Ectodermal cell (in vitro differentiated cells): ENCODE data around the gene C15orf39.

Source experiments
- H3K27ac ChIP-seq: 2 replicates; pipeline ENCODE4 v1.7.0; 2013; ENCODE audit warnings: mild to moderate bottlenecking, low read depth, low read length; ENCODE audit not compliant: insufficient read depth, poor library complexity, severe bottlenecking
- H3K27me3 ChIP-seq: 2 replicates; pipeline ENCODE4 v1.7.0; 2013; ENCODE audit warnings: mild to moderate bottlenecking, low read length; ENCODE audit not compliant: insufficient read depth, control insufficient read depth, poor library complexity, severe bottlenecking
- H3K36me3 ChIP-seq: one replicate; pipeline ENCODE4 v1.7.0; 2013; ENCODE audit warnings: low read length; ENCODE audit not compliant: control insufficient read depth, insufficient read depth
- H3K4me1 ChIP-seq: one replicate; pipeline ENCODE4 v1.7.0; 2013; ENCODE audit warnings: low read length; ENCODE audit not compliant: control insufficient read depth, insufficient read depth
- H3K4me3 ChIP-seq: 2 replicates; pipeline ENCODE4 v1.7.0; 2013; ENCODE audit warnings: low read depth, low read length, control low read depth; ENCODE audit not compliant: insufficient read depth
- H3K9me3 ChIP-seq: 2 replicates; pipeline ENCODE4 v1.7.0; 2013; ENCODE audit warnings: mild to moderate bottlenecking, low read length, moderate library complexity; ENCODE audit not compliant: control insufficient read depth
- WGBS, 2 experiments: methylation state at CpG; one replicate each; pipeline ENCODE4 v1.1.7; 2013; ENCODE audit warnings: missing lambda C conversion rate in 2 of 2; 5-methylcytosine and 5-hydroxymethylcytosine counted together

C15orf39 gene

DNA sequence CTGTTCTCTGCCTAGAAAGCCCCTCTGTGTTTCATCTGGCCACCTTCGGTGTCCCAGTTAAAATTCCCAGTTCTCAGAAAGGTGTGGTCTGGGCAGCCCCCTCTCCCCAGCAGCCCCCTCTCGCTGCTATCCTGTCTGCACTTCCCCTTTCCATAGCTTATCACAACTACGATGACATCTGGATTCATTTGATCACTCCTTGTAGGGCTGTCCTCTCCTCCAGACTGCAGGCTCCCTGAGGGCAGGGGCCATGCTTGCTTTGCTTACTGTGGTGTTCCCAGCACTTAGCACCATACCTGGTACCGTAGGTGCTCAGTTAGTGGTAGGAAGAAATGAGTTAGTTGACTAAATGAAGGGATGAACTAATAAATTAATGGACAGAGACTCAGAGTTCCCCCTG, 30.2 kb downstream of the C15orf39 start:
- H3K4me1 ChIP-seq: no peaks in the 10 kb centered on the region
- no peaks in the 10 kb centered on the region for H3K27me3 ChIP-seq
- 90 to 96% methylated on average over 4 of the region's 4 CpGs for WGBS, 2 experiments
- no peak overlapping the region for H3K4me3 ChIP-seq
- H3K27ac ChIP-seq: no peak overlapping the region
- no peaks in the 10 kb centered on the region for H3K36me3 ChIP-seq
- H3K9me3 ChIP-seq: no peaks in the 10 kb centered on the region

DNA sequence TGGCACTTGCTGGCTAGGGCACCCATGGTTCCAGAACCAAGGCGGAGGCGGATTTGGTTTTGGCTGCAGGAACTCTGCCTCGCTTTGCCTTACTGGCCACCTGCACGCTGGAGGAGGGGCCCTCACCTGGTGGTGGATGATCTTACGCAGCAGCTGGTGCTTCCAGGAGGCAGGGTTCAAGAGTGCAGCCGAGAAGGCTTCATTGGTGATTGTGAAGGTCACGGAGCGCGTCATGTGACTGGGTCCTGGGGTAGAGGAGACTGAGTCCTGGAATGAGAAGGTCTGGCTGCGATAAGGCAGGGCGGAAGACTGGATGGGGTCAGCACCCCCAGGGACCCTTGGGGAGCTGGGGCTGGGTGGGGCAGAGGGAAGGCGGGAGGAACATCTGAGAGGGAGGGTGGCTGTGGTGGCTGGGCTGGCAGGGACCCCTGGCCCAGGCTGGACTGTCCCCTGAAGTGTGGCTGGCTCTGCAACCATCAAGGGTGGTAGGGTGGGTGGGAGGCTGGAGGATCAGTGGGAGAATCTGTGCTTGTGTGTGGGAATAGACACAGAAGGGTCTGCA, 30.7 kb downstream of the C15orf39 start:
- no peaks in the 10 kb centered on the region for H3K27me3 ChIP-seq
- WGBS, 2 experiments: 94 to 96% methylated on average over 12 of the region's 12 CpGs

DNA sequence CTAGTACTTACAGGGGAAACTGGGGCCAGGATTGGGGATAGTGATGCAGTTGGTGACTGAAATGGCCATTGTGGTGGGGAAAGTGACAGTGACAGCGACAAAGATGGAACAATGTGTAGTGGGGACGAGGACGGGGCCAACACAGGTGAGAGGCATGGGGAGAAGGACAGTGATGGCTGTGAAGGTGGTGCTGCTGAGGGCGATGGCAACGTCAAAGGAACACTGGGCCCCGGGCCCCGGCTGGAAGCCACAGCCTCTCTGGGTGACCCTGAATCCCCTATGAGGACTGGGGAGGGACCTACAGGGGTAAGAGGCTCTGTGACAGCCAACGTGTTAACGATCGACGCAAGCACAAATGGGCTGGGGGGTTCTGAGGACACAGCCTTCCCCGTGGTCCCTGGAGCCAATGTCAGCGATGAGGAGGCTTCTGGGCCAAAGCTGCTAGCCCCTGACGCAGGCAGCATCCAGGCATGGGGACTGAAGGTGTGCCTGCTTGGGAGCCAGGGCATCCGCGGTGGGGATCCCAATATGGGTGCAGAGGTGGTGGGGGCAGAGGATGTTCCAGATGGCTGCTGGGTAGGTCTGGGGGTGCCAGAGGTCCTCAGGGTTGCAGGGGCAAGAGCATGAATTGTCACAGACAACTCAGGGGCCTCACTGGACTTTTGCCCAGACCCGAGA, 31.3 kb downstream of the C15orf39 start:
- WGBS, 2 experiments: 94 to 95% methylated on average over 17 of the region's 17 CpGs
- Histone ChIP-seq H3K4me3 (no peak overlapping the region), H3K27me3 (no peaks in the 10 kb centered on the region), H3K36me3 (no peaks in the 10 kb centered on the region), H3K4me1 (peaks cover 5% of the 10 kb centered on the region), H3K9me3 (no peaks in the 10 kb centered on the region), H3K27ac (no peak overlapping the region)

More for the DNA sequence above, 30.7 kb downstream of the C15orf39 start:
- no peaks in the 10 kb centered on the region for H3K36me3 ChIP-seq
- no peak overlapping the region for H3K27ac ChIP-seq
- no peak overlapping the region for H3K4me3 ChIP-seq
- H3K4me1 ChIP-seq: peaks cover under 1% of the 10 kb centered on the region
- H3K9me3 ChIP-seq: no peaks in the 10 kb centered on the region

DNA sequence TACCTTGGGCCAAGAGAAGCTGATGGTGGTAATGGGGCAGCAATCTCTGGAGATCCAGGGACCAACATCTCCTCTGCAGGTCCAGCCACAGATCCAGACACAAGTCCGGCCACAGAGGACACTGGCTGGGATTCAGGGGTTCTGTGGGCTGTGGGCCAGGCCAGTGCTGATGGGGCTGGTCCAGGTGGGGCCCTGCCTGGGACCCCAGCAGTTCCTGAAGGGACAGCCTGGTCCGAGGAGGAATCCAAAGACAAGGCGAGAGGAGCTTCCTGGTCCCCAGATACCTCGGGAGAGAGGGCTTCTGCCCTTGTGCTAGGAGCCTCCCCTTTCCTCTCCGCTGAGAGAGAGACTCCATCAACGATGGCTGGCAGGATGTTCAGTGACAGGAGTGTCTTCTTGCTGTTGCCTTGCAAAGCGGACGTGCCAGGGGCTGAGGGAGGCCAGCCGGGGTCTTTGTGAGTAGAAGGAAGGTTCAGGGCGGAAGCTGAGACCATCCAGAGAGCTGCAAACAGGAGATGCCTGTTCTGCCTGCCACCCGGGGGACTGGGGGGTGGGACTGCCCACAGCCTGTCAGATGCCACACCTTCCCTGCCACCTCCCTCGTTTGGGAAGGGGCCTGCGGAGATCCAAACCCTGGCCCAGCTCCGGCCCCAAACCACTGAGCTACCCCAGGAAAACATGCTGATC, 32.0 kb downstream of the C15orf39 start:
- H3K4me1 ChIP-seq: peaks cover 5% of the 10 kb centered on the region
- H3K27ac ChIP-seq: no peak overlapping the region
- H3K9me3 ChIP-seq: no peaks in the 10 kb centered on the region
- no peak overlapping the region for H3K4me3 ChIP-seq
- no peaks in the 10 kb centered on the region for H3K36me3 ChIP-seq
- WGBS, 2 experiments: 85 to 89% methylated on average over 14 of the region's 14 CpGs
- H3K27me3 ChIP-seq: no peaks in the 10 kb centered on the region

DNA sequence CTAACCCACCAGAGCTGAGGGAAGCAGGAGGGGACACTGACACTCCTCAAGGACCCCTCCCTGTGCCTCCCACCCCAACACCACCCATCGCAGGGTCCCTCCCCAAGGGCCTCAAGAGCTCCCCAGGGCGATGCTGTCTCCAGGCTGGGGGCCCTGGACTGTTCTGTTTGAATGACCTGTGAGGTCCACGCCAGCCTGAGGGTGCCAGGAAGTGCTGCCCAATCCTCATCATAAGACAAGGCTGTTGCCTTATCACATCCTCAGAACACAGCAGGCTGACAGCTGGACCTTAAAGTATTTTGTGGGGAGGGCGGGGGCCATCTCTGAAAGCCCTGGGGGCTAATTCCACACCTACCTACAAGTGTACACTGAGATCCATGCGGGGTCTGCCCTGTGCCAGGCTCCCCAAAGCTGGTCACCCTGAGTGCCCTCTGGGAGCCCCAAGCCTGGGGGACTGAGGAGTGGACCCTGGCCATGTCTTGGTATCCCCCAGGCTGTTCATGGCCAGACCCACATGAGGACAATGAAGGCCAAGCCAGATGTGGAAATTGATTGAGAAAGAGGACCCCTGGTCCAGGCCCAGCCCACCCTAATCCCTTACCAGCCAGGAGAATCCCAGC, 32.6 kb downstream of the C15orf39 start:
- Histone ChIP-seq H3K36me3 (no peaks in the 10 kb centered on the region), H3K27ac (no peak overlapping the region), H3K4me1 (peaks cover 5% of the 10 kb centered on the region), H3K9me3 (no peaks in the 10 kb centered on the region), H3K27me3 (no peaks in the 10 kb centered on the region), H3K4me3 (no peak overlapping the region)
- WGBS, 2 experiments: 87 to 91% methylated on average over 5 of the region's 5 CpGs

DNA sequence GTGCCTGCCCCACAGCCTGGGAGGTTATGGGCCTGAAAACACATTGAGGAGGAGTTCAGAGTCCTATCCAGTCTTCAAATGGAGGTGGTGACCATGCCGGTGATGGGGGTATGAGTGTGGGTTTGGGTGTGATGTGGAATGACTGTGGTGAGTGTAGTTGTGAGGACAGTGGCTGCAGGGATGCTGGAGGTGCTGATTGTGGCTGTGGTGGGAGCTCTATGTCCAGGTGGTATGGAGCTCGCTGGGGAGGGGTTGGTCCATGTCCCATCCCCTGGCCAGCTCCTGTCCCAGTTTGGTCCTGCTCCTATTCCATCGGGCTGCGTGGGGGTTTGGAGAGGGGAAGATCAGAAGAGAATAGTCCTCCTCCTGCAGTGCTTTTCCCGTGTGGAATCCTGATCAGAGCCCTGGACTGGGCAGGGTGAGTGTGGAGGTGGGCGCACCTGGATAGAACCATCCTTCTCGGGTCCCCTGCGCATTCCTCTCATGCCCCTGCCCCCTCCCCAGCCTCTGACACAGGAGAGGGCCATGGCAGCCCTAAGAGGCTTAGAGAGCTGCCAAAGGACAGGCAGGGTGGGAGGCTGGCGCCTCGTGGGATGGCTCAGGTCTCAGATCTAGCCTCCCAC, 33.5 kb downstream of the C15orf39 start:
- H3K27ac ChIP-seq: no peak overlapping the region
- H3K4me1 ChIP-seq: peaks cover 5% of the 10 kb centered on the region
- no peaks in the 10 kb centered on the region for H3K9me3 ChIP-seq
- no peak overlapping the region for H3K4me3 ChIP-seq
- no peaks in the 10 kb centered on the region for H3K27me3 ChIP-seq
- WGBS, 2 experiments: 89 to 90% methylated on average over 10 of the region's 10 CpGs
- H3K36me3 ChIP-seq: no peaks in the 10 kb centered on the region

DNA sequence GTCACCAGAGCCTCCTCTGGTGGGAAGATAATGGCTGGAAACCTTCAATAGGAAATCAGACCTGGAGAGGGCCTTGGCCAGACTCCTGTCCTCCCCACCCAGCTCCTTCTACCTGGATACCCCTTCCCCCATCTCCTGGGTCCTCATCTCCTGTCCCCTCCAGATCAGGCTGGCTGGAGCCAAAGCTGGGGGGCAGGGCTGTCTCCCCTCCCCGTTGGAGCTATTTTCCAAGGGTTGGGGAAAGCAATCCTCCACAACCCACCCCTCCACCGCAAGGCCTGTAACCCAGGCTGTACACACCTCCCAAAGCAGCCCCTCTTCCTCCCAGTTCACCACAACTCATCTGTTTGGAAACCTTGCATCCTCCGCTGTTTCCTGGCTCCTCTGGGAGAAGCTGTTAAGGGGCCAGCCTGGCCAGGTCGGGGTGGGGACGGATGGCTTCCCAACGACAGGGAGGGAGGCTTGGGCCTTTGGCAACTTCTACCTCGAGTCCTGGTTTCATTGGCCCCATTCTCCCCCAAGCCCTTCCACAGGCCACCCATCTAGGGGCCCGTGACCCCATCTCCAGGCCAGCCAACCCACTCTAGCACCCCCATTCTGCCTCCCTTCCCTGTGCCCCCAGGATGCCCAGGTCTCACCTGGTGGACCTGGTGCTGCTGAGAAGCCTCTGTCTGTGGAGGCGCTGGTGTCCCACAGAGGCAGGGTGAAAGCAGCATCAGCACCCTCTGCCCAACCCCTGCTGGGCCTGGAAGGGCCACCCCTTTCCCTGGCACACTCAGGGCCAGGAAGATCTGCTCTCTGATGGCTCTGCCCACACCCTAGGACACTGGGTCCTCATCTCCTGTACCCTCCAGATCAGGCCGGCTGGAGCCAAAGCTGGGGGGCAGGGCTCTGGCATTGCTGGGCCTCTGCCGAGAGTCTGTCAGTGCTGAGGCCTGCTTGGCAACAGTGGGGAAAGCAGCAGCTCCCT, 34.4 kb downstream of the C15orf39 start:
- WGBS, 2 experiments: 91 to 94% methylated on average over 11 of the region's 11 CpGs

DNA sequence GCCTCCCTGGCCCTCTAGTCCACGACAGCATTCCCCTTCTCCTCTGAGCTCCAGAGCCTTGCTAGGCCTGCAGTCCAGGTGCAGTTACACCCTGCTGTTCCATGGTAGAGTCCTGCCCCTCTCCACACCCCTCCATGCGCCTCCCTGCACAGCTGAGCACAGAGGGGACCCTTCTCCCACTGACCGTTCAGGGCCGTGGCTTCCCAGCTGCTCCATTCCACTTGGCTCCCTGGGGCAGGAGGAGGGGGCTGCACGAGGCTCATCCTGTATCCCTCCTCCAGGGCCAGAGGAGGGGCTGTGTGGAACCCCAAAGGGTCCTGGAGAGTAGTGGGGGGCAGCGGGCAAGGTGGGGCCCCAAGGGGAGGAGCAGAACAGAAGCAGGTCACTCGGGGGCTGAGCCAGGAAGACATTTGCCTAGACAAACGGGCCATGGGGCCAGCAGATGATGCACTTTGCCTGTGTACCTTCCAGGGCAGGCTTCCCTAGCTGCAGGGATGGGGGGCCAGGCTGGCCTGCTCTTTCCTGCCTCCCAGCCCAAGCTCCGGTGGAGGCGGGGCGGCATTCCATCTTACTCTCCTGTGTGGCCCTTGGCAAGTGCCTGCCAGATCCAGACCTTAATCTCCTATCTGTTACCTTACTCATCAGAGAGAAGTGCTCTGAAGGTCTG, 35.8 kb downstream of the C15orf39 start:
- no peaks in the 10 kb centered on the region for H3K9me3 ChIP-seq
- WGBS, 2 experiments: 81 to 85% methylated on average over 11 of the region's 11 CpGs
- peaks cover 5% of the 10 kb centered on the region for H3K4me1 ChIP-seq
- H3K27ac ChIP-seq: no peak overlapping the region
- H3K36me3 ChIP-seq: no peaks in the 10 kb centered on the region
- no peaks in the 10 kb centered on the region for H3K27me3 ChIP-seq
- no peak overlapping the region for H3K4me3 ChIP-seq

More for the DNA sequence above, 34.4 kb downstream of the C15orf39 start:
- no peaks in the 10 kb centered on the region for H3K36me3 ChIP-seq
- no peaks in the 10 kb centered on the region for H3K27me3 ChIP-seq
- H3K4me3 ChIP-seq: no peak overlapping the region
- H3K27ac ChIP-seq: no peak overlapping the region
- H3K9me3 ChIP-seq: no peaks in the 10 kb centered on the region
- H3K4me1 ChIP-seq: peaks cover 5% of the 10 kb centered on the region

DNA sequence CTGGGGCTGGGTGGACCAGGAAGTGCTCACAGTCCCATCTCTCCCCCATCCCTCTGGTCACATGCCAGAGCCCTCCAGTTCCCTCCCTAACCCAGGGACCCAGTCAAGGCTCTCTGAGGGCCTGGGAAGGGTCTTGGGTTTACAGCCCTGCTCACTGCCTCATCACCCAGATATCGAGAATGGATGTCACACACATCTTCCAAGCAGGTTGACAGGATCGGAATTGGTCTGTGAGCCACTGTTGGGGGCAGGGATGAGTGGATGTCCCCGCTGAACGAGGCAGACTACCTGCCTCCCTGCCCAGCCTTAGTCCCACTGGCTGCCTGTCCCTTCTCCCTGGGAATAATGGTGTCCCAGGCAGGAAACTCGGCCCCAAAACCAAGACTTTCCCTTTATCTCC, 36.5 kb downstream of the C15orf39 start:
- WGBS, 2 experiments: 90 to 91% methylated on average over 5 of the region's 5 CpGs
- H3K27me3 ChIP-seq: no peaks in the 10 kb centered on the region
- H3K36me3 ChIP-seq: no peaks in the 10 kb centered on the region
- H3K4me3 ChIP-seq: no peak overlapping the region
- H3K4me1 ChIP-seq: peaks cover 5% of the 10 kb centered on the region
- H3K9me3 ChIP-seq: no peaks in the 10 kb centered on the region
- no peak overlapping the region for H3K27ac ChIP-seq
